Muscle of leg (tissue), 16 donors: ENCODE measurements around the gene GSDME. TPM values are rescaled to one million over a fixed set of nuclear protein-coding genes. Genes with fewer than 3 reads are reported as not detected.

Experiments
- DNase-seq: peaks from one replicate; pipeline ENCODE4 v3.0.0; 2013
- H3K27ac ChIP-seq: one replicate; pipeline ENCODE4 v1.5.1; 2013; ENCODE audit warnings: mild to moderate bottlenecking, low read length, control low read depth
- H3K27me3 ChIP-seq: one replicate; pipeline ENCODE4 v1.6.1; 2013; ENCODE audit warnings: low read length; ENCODE audit not compliant: control insufficient read depth, insufficient read depth
- H3K36me3 ChIP-seq: one replicate; pipeline ENCODE4 v1.6.1; 2013; ENCODE audit warnings: low read length; ENCODE audit not compliant: control insufficient read depth, insufficient read depth
- H3K4me1 ChIP-seq: one replicate; pipeline ENCODE4 v1.6.1; 2013; ENCODE audit warnings: low read length; ENCODE audit not compliant: control insufficient read depth, insufficient read depth
- H3K4me3 ChIP-seq: one replicate; pipeline ENCODE4 v1.5.1; 2013; ENCODE audit warnings: low read length, control low read depth
- H3K9me3 ChIP-seq: replicated peaks from 2 replicates; pipeline ENCODE4 v1.6.1; 2013; ENCODE audit warnings: low read depth, low read length; ENCODE audit not compliant: control insufficient read depth
- WGBS: methylation state at CpG from one replicate; pipeline ENCODE4 v1.1.5; 2013; ENCODE audit warnings: missing lambda C conversion rate; ENCODE audit not compliant: insufficient coverage; 5-methylcytosine and 5-hydroxymethylcytosine counted together
- long read RNA-seq, 11 donors: transcript quantifications; one replicate each; lab custom pipeline, GENCODE V29; 2026
- polyA plus RNA-seq, 8 donors: library from polyadenylated mRNA; unstranded; fragments of 120-200 nt; gene quantifications; one replicate each; pipeline versions ENCODE4 v1.2.1 to v1.2.3, GENCODE V29; 2013; ENCODE audit warnings: inconsistent platforms in 1 of 8, low replicate concordance in 1 of 8; ENCODE audit not compliant: insufficient read length in 8 of 8, insufficient read depth in 1 of 8
- total RNA-seq: library from RNA; stranded (reverse); fragments of 120-200 nt; gene quantifications from one replicate; pipeline ENCODE4 v1.2.4, GENCODE V29; 2013

GSDME gene
- 6.9 TPM for total RNA-seq
- polyA plus RNA-seq = 10 to 100 TPM in 3 of 8 donors, 1 to 10 TPM in 5; 5.1 to 12.4 (median 8.3) TPM
- long read RNA-seq, donor 1, partial matches to known transcripts = 0 of 2 reads
- long read RNA-seq, donor 1, other reads (novel, unspliced or antisense) = 0 of 2 reads
- long read RNA-seq, donor 2 = 0 reads
- long read RNA-seq, donor 3 = 0 reads
- long read RNA-seq, donor 4, partial matches to known transcripts = 0 of 1 reads
- long read RNA-seq, donor 4, other reads (novel, unspliced or antisense) = 0 of 1 reads
- long read RNA-seq, donor 5 = 0 reads
- long read RNA-seq, donor 6, partial matches to known transcripts = 0 of 1 reads
- long read RNA-seq, donor 6, other reads (novel, unspliced or antisense) = 0 of 1 reads
- long read RNA-seq, donor 7, full-length matches to known transcripts = 4 of 4 reads
- long read RNA-seq, donor 7, partial matches to known transcripts = 0 of 4 reads
- long read RNA-seq, donor 7, other reads (novel, unspliced or antisense) = 0 of 4 reads
- long read RNA-seq, donor 8, partial matches to known transcripts = 0 of 1 reads
- long read RNA-seq, donor 8, other reads (novel, unspliced or antisense) = 0 of 1 reads
- long read RNA-seq, donor 9, full-length matches to known transcripts = 3 of 3 reads
- long read RNA-seq, donor 9, partial matches to known transcripts = 0 of 3 reads
- long read RNA-seq, donor 9, other reads (novel, unspliced or antisense) = 0 of 3 reads
- long read RNA-seq, donor 10, full-length matches to known transcripts = 3 of 3 reads
- long read RNA-seq, donor 10, partial matches to known transcripts = 0 of 3 reads
- long read RNA-seq, donor 10, other reads (novel, unspliced or antisense) = 0 of 3 reads
- long read RNA-seq, donor 11, partial matches to known transcripts = 0 of 2 reads
- long read RNA-seq, donor 11, other reads (novel, unspliced or antisense) = 0 of 2 reads

GRCh38 chr7:24757353-24758275 is at the start of gene GSDME:
Gene GSDME (minus strand): TSS chr7:24757464. CDS start chr7:24749774, 7,690 bp downstream.
- Histone ChIP-seq H3K4me3 (peak within 1 kb of the TSS; percentile 71), H3K9me3 (no peaks in the 10 kb centered on the region), H3K27ac (peak within 1 kb of the TSS; percentile 65), H3K27me3 (peaks cover 22% of the 10 kb centered on the region), H3K36me3 (no peaks in the 10 kb centered on the region), H3K4me1 (peaks cover 14% of the 10 kb centered on the region)
- 5% methylated on average over 78 of the region's 81 CpGs for WGBS
- DNase-seq = peak; percentile 72

DNA sequence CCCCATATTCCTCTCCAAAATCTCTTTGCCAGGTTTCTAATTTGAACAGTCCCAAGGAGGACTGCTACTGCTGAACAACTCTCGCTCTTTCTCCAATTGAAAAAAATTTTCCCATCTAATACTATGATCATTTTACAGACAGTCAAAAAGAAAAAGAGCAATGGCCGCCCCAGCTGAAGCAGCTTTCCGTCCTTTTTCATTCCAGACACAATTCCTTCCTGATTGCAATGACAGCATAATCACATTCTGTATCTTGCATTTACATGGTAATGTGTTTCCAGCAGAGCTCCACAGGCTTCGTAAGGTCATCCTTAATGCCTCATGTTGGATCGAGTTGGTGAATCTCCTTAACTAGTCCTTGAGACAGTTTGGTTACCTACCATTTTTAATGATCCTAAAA is 45.0 kb upstream of the GSDME start:
- Histone ChIP-seq H3K27me3 (no peaks in the 10 kb centered on the region), H3K4me1 (no peaks in the 10 kb centered on the region), H3K4me3 (no peak overlapping the region), H3K27ac (no peak overlapping the region), H3K9me3 (no peaks in the 10 kb centered on the region), H3K36me3 (no peaks in the 10 kb centered on the region)
- WGBS = 100% methylated on average over 2 of the region's 5 CpGs
- no peak for DNase-seq

DNA sequence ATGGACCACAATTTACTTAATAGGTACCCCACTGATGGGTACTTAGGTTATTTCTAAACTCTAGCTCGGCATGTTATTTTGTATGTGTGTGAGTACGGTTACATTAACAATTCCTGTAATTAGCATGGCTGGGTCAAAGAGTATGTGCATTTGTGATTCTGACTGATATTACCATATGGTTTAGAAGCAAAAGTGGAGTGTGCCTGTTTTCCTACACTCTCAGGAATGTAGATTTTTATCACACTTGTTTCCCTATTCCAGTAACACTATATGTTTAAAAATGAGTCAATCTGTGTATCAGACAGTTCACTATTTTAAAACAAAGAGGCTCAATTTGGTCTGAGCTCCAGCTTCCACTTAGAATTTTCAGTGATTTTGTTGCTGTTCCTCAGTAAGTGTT is 44.6 kb upstream of the GSDME start:
- Histone ChIP-seq H3K9me3 (no peaks in the 10 kb centered on the region), H3K4me1 (no peaks in the 10 kb centered on the region), H3K27ac (no peak overlapping the region), H3K27me3 (no peaks in the 10 kb centered on the region), H3K4me3 (no peak overlapping the region), H3K36me3 (no peaks in the 10 kb centered on the region)
- DNase-seq = no peak
- no CpG with 5 or more reads among the region's 2 CpGs for WGBS

- WGBS = 100% methylated on average over 2 of the region's 9 CpGs
- DNase-seq = no peak
- Histone ChIP-seq H3K4me1 (no peaks in the 10 kb centered on the region), H3K36me3 (no peaks in the 10 kb centered on the region), H3K27ac (no peak overlapping the region), H3K27me3 (no peaks in the 10 kb centered on the region), H3K4me3 (no peak overlapping the region), H3K9me3 (no peaks in the 10 kb centered on the region)
These were observed 43.4 kb upstream of the GSDME start for GRCh38 chr7:24800667-24801066.

DNA sequence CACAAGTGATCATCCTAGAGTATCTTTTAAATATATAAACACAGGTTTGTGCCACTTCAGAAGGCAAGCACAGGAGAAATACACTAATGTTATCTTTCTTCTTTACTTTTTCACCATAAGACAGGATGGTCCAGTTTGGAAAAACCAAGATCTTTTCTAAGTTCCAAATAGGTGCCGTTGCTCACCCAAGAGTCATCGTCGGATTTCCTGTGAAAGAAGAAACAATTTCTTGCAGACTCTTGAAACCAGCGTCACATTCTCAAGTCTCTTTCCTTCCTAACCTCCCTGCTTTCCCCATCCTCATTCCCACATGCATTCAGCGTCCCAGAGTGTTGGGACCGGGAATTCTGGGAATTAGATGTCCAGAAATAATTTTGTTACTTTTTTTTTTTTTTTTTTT is 42.8 kb upstream of the GSDME start:
- H3K27ac ChIP-seq = no peak overlapping the region
- H3K4me3 ChIP-seq = no peak overlapping the region
- H3K27me3 ChIP-seq = no peaks in the 10 kb centered on the region
- no peaks in the 10 kb centered on the region for H3K36me3 ChIP-seq
- no peaks in the 10 kb centered on the region for H3K4me1 ChIP-seq
- DNase-seq = no peak
- H3K9me3 ChIP-seq = no peaks in the 10 kb centered on the region
- 100% methylated on average over 3 of the region's 6 CpGs for WGBS

GRCh38 chr7:24799506-24799905 is 42.2 kb upstream of the GSDME start:
- Histone ChIP-seq H3K27ac (no peak overlapping the region), H3K27me3 (no peaks in the 10 kb centered on the region), H3K4me1 (no peaks in the 10 kb centered on the region), H3K4me3 (no peak overlapping the region), H3K9me3 (no peaks in the 10 kb centered on the region), H3K36me3 (no peaks in the 10 kb centered on the region)
- no CpG with 5 or more reads among the region's 3 CpGs for WGBS
- no peak for DNase-seq

DNA sequence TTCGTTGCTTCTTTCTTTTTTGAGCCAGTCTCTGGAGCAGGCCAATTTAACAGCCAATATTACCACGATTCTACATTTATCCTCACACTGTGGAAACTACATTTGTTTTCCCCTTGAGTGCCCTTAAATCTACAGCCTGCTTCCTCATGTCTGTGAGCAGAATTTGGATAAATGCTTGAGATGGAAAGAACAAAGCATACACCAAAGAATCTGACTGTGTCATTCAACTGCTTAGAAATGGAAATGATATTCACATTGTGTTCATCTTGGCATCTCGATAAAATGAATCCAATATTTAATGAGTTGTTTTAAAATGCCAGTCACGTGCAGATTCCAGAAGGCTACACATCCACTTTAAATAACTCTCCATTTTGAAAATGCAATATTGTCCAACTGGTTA is 41.0 kb upstream of the GSDME start:
- Histone ChIP-seq H3K4me3 (no peak overlapping the region), H3K36me3 (no peaks in the 10 kb centered on the region), H3K9me3 (no peaks in the 10 kb centered on the region), H3K27ac (no peak overlapping the region), H3K4me1 (no peaks in the 10 kb centered on the region), H3K27me3 (no peaks in the 10 kb centered on the region)
- no CpG with 5 or more reads among the region's 4 CpGs for WGBS
- no peak for DNase-seq

DNA sequence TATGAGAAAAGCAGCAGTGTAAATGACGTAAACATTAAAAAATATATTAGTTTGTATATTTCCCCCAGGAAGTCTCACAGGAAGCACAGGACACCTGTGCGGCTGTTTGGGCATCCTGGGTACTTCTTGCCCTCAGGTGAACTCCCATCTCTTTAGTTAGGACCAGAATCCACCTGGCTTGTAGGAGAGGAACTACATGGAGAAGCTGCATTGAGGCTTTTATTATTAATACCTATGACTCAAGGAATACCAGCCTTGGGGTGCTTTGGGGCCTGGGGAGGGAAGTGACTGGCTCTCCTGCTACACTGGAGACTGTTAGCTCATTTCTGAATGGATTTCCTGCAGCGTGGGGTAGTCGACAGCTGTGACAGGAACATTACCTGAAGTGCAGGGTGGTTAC is 40.0 kb upstream of the GSDME start:
- Histone ChIP-seq H3K27ac (no peak overlapping the region), H3K4me3 (no peak overlapping the region), H3K9me3 (no peaks in the 10 kb centered on the region), H3K27me3 (no peaks in the 10 kb centered on the region), H3K36me3 (no peaks in the 10 kb centered on the region), H3K4me1 (no peaks in the 10 kb centered on the region)
- no CpG with 5 or more reads among the region's 4 CpGs for WGBS
- DNase-seq = no peak

DNA sequence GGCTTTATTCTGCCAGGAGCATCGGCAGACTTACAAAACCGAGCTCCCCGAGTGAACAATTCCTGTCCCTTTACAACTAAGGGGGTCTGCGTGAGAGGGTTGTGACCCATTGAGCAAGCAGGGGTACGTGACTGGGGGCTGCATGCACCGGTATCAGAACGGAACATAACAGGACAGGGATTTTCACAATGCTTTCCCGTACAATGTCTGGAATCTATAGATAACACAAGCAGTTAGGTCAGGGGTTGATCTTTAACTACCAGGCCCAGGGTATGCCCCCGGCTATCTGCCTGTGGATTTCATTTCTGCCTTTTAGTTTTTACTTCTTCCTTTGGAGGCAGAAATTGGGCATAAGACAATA is 38.1 kb upstream of the GSDME start:
- WGBS = 90% methylated on average over 5 of the region's 9 CpGs
- H3K27me3 ChIP-seq = no peaks in the 10 kb centered on the region

More for the DNA sequence above, 38.1 kb upstream of the GSDME start:
- Histone ChIP-seq H3K9me3 (no peaks in the 10 kb centered on the region), H3K4me1 (no peaks in the 10 kb centered on the region), H3K27ac (no peak overlapping the region), H3K36me3 (no peaks in the 10 kb centered on the region), H3K4me3 (no peak overlapping the region)
- no peak for DNase-seq
